ENCODE data around the gene GRIN2C. TPM values are rescaled to one million over a fixed set of nuclear protein-coding genes. Genes with fewer than 3 reads are reported as not detected.

GRIN2C gene
- total and polyA plus RNA-seq, 9 of the 15 experiments (the other 6 are each of a cell fraction or from before 2014, with no cell fraction given), result under 0.01 to 0.33 (median 0.10) TPM; not detected in 2

GRCh38 chr17:74873874-74874614 lies 14.4 kb upstream of the GRIN2C start (continued):
- no peak for TF ChIP-seq MAZ (CRISPR knock-in tag; conservative IDR thresholded peaks at IDR 0.05 in 1 of 2, IDR thresholded peaks at IDR 0.05 in 1 of 2)
- 0 out of 2 replicates have a peak, but pooled peaks have one; percentile 69 for TF ChIP-seq PHB (CRISPR knock-in tag; IDR thresholded peaks at IDR 0.05)
- TF ChIP-seq CGGBP1 (CRISPR knock-in tag; IDR thresholded peaks at IDR 0.05), result no peak
- 0 out of 2 replicates have a peak, but pooled peaks have one; percentile 52 for TF ChIP-seq ZBTB2 (IDR thresholded peaks at IDR 0.05)
- TF ChIP-seq HDGF (IDR thresholded peaks at IDR 0.05), result peak; percentile 72; the same call in 1 of the 2 replicates
- TF ChIP-seq ZNF384 (IDR thresholded peaks at IDR 0.05; ENCODE audit: low read depth, low read length), result no peak
- TF ChIP-seq NCOA4 (IDR thresholded peaks at IDR 0.05; ENCODE audit: partially characterized antibody), result no peak
- TF ChIP-seq SP1 (CRISPR knock-in tag; IDR thresholded peaks at IDR 0.05), result no peak
- TF ChIP-seq KHSRP (IDR thresholded peaks at IDR 0.05), result no peak
- TF ChIP-seq MLLT1 (IDR thresholded peaks at IDR 0.05), result peak; percentile 25 to 45; a peak in 1 of 4 replicates
- TF ChIP-seq MGA (IDR thresholded peaks at IDR 0.05), result peak; percentile 86

All from K562 (cell line).